ENCODE results near the gene ISM2. TPM values are rescaled to one million over a fixed set of nuclear protein-coding genes. Genes with fewer than 3 reads are reported as not detected.
"Not testable (repeated sequence)": the region's sequence is repeated elsewhere in the genome, so short reads cannot be mapped to it uniquely, and the experiment has no call there.

ISM2 gene
- total RNA-seq, 1 experiment from 2014 or later = not detected

DNA sequence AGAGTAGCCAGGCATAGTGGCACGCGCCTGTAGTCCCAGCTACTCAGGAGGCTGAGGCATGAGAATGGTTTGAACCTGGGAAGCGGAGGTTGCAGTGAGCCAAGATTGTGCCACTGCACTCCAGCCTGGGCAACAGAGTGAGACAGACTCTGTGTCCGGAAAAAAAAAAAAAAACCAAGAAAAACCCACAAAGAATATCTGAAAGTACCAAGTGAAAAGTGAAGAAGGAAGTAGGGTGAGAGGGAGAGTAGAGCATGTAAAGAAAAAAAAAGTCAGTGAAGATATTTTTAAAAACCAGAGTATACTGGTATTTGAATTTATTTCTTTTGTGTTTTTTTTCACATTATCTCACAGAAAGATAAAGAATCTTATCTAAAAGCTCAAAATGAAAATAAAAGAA, 43.3 kb upstream of the ISM2 start:
- H3K9ac ChIP-seq (ENCODE audit: low read length) = no peak overlapping the region
- H3K27me3 ChIP-seq (ENCODE audit: insufficient read depth, low read length) = no peaks in the 10 kb centered on the region
- intact Hi-C loops (cut with micrococcal nuclease) = no loop called here
- no peak overlapping the region for H2AFZ ChIP-seq (ENCODE audit: low read depth, low read length, poor library complexity, severe bottlenecking)
- ChIA-PET RAD21 (ENCODE audit: low non-redundant PET in 1 of 2, low total read pairs in 2 of 2, uncharacterized antibody in 2 of 2, unreplicated experiment in 2 of 2) (no interaction called here), POLR2A (no interaction called here), CTCF (no interaction called here)
- no peaks in the 10 kb centered on the region for H3K9me3 ChIP-seq (ENCODE audit: control insufficient read depth in 1 of 2, insufficient read depth in 1 of 2, low read depth in 1 of 2, low read length in 2 of 2)
- DNase-seq (ENCODE audit: low read depth, low spot score) (no peak), ATAC-seq (no peak)
- H3K79me2 ChIP-seq (ENCODE audit: insufficient read depth, low read length) = no peaks in the 10 kb centered on the region
- H3K4me3 ChIP-seq (replicated peaks in 1 of 2; ENCODE audit: low read depth in 1 of 2, low read length in 2 of 2) = no peak overlapping the region
- H3K4me1 ChIP-seq (ENCODE audit: control insufficient read depth in 1 of 2, insufficient read depth in 2 of 2, low read length in 2 of 2) = no peaks in the 10 kb centered on the region
- no peak for TF ChIP-seq POLR2A (IDR thresholded peaks at IDR 0.05; ENCODE audit: borderline replicate concordance, extremely low read depth, insufficient read depth, insufficient read length)
- no peaks in the 10 kb centered on the region for H3K9me2 ChIP-seq (ENCODE audit: insufficient read depth)
- no TSS peak for BruUV-seq (replicated peaks)
- H3K27ac ChIP-seq (ENCODE audit: low read depth, low read length) = no peak overlapping the region
- peaks cover 0 to 4% of the 10 kb centered on the region in 2 experiments; a peak in 2 of 4 replicates for H3K36me3 ChIP-seq (ENCODE audit: control insufficient read depth in 1 of 2, insufficient read depth in 2 of 2, low read length in 2 of 2)
- no peak overlapping the region for H3K4me2 ChIP-seq (ENCODE audit: low read length)
- no peaks in the 10 kb centered on the region for H4K20me1 ChIP-seq (ENCODE audit: insufficient read depth)

DNA sequence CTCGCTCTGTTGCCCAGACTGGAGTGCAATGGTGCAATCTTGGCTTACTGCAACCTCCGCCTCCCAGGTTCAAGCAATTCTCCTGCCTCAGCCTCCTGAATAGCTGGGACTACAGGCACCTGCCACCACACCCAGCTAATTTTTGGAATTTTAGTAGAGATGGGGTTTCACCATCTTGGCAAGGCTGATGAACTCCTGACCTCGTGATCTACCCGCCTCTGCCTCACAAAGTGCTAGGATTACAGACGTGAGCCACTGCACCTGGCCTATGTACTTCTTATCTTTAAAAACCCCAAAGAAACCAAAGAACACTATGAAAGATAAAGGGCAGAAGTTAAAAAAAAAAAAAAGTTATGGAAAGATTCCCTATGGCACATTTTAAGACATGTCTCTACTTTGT, 38.3 kb upstream of the ISM2 start:
- ATAC-seq; BruUV-seq (replicated peaks); H3K4me3 ChIP-seq (replicated peaks in 1 of 2; ENCODE audit: low read depth in 1 of 2, low read length in 2 of 2); H3K9me2 ChIP-seq (ENCODE audit: insufficient read depth); H3K9me3 ChIP-seq (ENCODE audit: control insufficient read depth in 1 of 2, insufficient read depth in 1 of 2, low read depth in 1 of 2, low read length in 2 of 2); H3K36me3 ChIP-seq (ENCODE audit: control insufficient read depth in 1 of 2, insufficient read depth in 2 of 2, low read length in 2 of 2); H3K27ac ChIP-seq (ENCODE audit: low read depth, low read length); H4K20me1 ChIP-seq (ENCODE audit: insufficient read depth); RAD21 ChIA-PET (ENCODE audit: low non-redundant PET in 1 of 2, low total read pairs in 2 of 2, uncharacterized antibody in 2 of 2, unreplicated experiment in 2 of 2); H3K9ac ChIP-seq (ENCODE audit: low read length); H2AFZ ChIP-seq (ENCODE audit: low read depth, low read length, poor library complexity, severe bottlenecking); H3K79me2 ChIP-seq (ENCODE audit: insufficient read depth, low read length); intact Hi-C loops (cut with micrococcal nuclease); H3K4me1 ChIP-seq (ENCODE audit: control insufficient read depth in 1 of 2, insufficient read depth in 2 of 2, low read length in 2 of 2); CTCF ChIA-PET; DNase-seq (ENCODE audit: low read depth, low spot score); H3K27me3 ChIP-seq (ENCODE audit: insufficient read depth, low read length); H3K4me2 ChIP-seq (ENCODE audit: low read length); POLR2A ChIA-PET: not testable (repeated sequence)

DNA sequence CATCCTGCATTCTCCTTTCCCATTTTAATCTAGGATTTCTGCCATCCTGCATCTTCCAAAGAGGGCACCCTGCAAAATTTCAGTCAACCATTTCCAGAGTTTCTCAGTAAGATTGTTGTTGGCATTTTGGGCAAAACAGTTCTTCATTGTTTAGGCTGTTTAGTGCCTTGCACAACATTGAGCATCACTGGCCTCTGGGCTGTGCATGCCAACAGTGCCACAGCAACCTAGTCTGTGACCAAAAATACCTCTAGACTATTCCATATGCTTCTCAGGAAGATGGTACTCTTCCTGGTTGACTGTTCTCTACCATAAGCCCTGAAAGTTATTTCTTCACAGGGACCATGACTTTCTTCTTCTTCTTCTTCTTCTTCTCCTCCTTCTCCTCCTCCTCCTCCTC, 32.5 kb upstream of the ISM2 start:
- no peaks in the 10 kb centered on the region for H3K9me3 ChIP-seq (ENCODE audit: control insufficient read depth in 1 of 2, insufficient read depth in 1 of 2, low read depth in 1 of 2, low read length in 2 of 2)
- H3K9me2 ChIP-seq (ENCODE audit: insufficient read depth) = no peaks in the 10 kb centered on the region
- POLR2A ChIA-PET = no interaction called here
- H3K9ac ChIP-seq (ENCODE audit: low read length) = no peak overlapping the region
- no peaks in the 10 kb centered on the region; the same call in 1 of the 2 replicates for H3K79me2 ChIP-seq (ENCODE audit: insufficient read depth, low read length)
- no peak overlapping the region for H2AFZ ChIP-seq (ENCODE audit: low read depth, low read length, poor library complexity, severe bottlenecking)
- H3K36me3 ChIP-seq (ENCODE audit: control insufficient read depth in 1 of 2, insufficient read depth in 2 of 2, low read length in 2 of 2) = no peaks in the 10 kb centered on the region
- no peaks in the 10 kb centered on the region for H3K4me1 ChIP-seq (ENCODE audit: control insufficient read depth in 1 of 2, insufficient read depth in 2 of 2, low read length in 2 of 2)
- no peak overlapping the region for H3K4me3 ChIP-seq (replicated peaks in 1 of 2; ENCODE audit: low read depth in 1 of 2, low read length in 2 of 2)
- ATAC-seq (no peak), DNase-seq (ENCODE audit: low read depth, low spot score) (no peak)
- BruUV-seq (replicated peaks) = no TSS peak
- H4K20me1 ChIP-seq (ENCODE audit: insufficient read depth) = no peaks in the 10 kb centered on the region
- CTCF ChIA-PET = no interaction called here
- H3K27ac ChIP-seq (ENCODE audit: low read depth, low read length) = no peak overlapping the region
- no peaks in the 10 kb centered on the region for H3K27me3 ChIP-seq (ENCODE audit: insufficient read depth, low read length)
- TF ChIP-seq SRF (IDR thresholded peaks at IDR 0.05; ENCODE audit: low read depth) (no peak), CBX3 (IDR thresholded peaks at IDR 0.05; ENCODE audit: low read depth) (no peak), POLR2A (IDR thresholded peaks at IDR 0.05; ENCODE audit: borderline replicate concordance, extremely low read depth, insufficient read depth, insufficient read length) (no peak), EGR1 (IDR thresholded peaks at IDR 0.05; ENCODE audit: low read depth) (no peak), CEBPB (IDR thresholded peaks at IDR 0.05; ENCODE audit: low read depth) (no peak), EZH2 (IDR thresholded peaks at IDR 0.05) (no peak), POLR2AphosphoS5 (IDR thresholded peaks at IDR 0.05; ENCODE audit: low read depth, low read length) (no peak)
- TF ChIP-seq, protein P1, sequence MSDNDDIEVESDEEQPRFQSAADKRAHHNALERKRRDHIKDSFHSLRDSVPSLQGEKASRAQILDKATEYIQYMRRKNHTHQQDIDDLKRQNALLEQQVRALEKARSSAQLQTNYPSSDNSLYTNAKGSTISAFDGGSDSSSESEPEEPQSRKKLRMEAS (IDR thresholded peaks at IDR 0.05) = no peak
- H3K4me2 ChIP-seq (ENCODE audit: low read length) = no peak overlapping the region
- intact Hi-C loops (cut with micrococcal nuclease) = no loop called here
- RAD21 ChIA-PET (ENCODE audit: low non-redundant PET in 1 of 2, low total read pairs in 2 of 2, uncharacterized antibody in 2 of 2, unreplicated experiment in 2 of 2) = interaction anchor here in 1 of 2 experiments (0.7 kb wide), 1 partner anchor 408 kb away, joined by 3 read pairs; no protein-coding TSS in a partner anchor

Measured in HCT116 (cell line).